HG03097 (cell line): ENCODE data around the gene NT5C1A.

Experiments used
- ATAC-seq: cut with Tn5 transposase; IDR thresholded peaks from one replicate; pipeline ENCODE4 v1.9.1; 2021; ENCODE audit not compliant: unreplicated experiment, low FRiP score

The NT5C1A gene

DNA sequence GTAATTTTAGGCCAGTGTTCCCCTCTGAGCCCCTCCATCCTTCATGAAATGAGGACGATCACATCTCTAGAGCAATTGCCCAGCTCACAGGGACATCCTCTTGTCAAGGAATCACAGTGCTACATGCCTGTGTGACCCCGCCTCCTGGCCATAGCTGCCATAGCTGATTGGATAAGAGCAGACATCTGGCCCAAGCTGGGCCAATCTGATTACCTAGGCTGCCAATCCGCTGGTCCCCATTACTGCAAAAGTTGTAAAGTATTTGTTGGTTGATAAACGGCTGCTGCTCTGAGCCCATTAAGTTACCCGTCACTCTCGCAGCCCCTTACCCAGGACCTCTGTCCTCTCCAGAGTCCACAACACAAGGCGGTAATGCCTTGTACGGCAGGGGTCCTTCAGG lies 8.3 kb downstream of the NT5C1A start:
- ATAC-seq, result no peak

DNA sequence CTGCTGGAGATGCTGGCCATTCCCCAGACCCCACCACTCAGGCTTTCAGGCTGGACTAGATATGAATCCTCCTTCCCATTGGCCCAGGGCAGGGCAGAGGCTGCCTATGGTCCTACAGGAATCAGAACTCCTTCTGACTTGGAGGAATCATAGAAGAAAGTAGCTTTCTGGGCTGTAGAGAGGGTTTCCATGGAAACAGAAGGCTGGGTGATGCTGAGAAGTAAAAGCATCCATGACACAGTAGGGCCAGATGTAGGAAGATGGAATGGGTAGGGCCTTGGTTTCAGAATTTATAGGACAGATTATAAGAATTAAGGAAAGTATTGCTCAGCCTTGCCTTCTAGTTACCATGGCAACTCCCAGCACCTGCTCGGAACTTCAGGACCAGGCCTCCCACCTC lies 9.0 kb downstream of the NT5C1A start:
- no peak for ATAC-seq

DNA sequence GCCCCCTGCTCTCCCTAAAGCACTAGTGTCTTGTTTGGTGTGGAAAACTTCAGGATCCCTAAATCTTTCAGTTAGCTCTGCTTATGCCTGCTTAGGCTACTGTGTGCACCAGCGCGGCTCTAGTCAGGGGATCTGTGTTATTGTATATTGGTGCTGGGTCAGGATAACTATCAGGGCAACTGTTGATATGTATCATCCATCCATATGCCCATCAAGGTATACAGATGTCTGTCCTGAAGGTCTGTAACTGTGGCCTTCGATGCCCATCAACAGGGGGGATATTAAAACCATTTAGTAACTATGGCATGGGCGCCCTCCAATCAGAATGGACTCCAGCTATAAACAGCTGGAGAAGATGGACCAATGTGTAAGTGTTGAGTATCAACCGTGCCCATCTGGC lies 12.4 kb downstream of the NT5C1A start:
- ATAC-seq, result no peak

DNA sequence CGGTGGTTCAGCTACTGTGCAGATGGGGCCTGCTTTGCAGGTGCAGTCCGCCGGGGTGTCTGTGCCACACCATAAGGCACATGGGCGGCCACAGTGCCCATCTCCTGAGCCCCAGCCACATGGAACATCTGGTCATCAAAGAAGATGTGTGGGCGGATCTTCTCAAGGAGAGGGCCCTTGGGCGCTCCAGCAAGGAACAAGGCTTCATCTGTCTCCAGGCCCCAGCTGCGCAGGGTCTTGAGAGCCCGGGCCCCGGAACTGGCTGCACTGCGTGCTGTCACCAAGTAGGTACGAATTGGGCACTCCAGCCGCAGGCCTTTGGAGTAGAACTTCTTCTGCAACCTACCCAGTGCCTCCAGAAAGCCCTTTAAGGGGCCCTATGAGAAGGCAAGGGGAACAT lies 12.8 kb downstream of the NT5C1A start:
- no peak for ATAC-seq

DNA sequence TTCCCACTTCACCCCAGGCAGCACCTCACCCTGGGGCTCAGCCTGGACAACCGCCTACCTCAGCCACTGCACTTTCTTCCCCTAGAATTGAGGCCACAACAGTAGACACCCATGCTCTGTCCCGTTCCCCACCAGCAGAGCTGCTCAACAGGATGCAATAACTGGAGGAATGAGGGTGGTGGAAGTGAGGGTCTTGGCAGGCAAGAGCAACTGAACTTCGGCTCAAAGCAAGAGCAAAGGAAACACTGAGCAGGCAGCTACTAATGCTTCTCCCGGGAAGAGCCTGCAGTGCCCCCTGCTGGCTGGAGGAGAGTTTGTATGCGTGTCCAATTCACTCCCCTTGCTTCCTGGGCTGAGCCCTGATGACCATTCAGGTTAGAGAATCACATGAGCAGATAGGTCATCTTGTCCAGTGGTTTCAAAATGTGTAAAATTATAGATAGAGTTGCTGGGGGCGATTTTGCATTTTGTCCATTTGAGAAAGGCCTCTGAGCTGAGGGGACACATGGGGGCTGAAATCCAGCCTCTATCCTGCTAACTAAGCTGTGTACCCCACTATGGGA lies 13.9 kb downstream of the NT5C1A start:
- no peak for ATAC-seq

DNA sequence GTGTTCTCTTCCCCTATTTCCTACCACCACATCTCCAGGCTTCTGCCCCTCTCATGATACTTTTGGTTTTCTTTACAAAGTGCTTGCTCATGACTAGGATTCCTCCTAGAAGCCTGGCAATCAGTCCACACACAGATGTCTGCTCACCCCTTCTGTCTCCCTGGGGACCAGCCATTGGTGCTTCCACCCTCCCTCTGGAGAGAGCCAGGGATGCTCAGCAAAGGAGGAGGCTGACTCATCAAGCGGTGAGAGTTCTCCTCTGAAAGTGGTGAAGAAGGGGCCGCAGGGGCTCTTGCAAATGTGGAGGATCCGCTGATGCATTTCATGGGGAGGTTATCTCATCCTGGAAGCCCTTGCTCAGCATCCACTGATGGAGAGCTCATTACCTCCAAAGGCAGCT lies 14.5 kb downstream of the NT5C1A start:
- ATAC-seq, result no peak

DNA sequence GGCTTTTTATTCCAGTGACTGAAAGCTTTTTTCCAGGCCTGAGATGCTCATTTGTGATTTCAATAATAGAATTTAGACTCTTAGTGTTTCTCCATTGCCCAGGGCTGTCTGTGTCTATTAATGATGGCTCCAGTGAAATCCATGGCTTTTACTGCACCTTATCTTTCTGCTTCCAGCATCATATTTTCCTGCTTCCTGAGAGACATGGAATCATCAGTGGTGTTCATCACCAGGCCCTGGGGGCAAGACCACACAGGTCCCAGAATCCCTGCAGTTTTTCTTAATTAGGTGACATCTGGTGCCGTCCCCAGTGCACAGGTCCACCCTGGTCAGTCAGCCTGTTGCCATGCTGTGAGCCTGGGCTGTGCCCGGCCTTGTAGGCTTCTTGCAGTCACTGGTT lies 15.5 kb downstream of the NT5C1A start:
- ATAC-seq, result no peak

DNA sequence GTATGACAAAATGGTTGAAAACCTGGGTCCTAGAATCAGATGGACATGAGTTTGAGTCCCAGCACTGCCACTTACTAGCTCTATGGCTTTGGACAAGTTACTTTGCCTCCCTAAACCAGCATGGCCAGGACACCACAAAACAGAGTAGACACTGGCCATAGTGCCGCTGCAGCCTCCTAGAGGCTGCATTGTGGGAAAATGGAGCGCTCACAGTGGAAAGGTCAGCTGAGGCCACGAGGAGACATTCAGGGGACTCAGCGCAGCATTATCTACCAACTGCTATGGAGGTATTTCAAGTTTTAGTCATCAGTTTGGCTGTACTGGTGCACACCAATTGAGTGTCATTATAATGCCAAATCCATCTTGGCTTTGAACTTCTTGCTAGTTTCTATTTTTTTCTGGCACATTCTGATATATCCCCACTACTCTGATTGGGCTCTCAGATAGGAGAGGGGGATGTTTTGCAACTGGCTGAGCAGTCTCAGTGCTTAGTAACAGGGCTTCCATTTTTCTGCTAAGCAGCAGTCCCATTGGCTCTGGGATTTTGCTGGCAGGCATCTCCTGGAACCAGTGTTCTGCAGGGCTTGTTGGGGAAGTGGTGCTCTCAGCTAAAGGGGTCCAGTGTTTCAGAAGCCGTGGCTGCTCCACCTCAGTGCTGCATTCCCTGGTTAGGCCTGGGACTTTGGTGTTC lies 16.2 kb downstream of the NT5C1A start:
- no peak for ATAC-seq

DNA sequence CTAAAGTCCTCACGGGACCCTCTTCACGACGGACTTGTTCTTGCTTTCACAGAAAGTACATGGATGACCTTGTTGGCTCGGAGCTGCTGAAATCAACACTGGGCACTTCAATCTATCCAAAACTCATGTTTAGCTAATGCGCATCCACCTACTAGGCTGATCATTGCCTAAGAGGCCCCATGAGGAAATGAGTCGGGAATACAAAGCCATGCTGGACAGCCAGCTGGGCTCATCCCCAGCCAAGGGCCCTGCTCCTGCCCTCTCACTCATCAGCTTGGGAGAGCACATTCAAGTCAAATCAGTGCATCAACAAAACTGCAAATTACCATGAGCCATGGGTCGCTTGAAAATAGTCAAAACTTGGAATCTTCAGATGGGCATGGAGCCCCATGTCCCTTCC lies 17.6 kb downstream of the NT5C1A start:
- ATAC-seq, result no peak

DNA sequence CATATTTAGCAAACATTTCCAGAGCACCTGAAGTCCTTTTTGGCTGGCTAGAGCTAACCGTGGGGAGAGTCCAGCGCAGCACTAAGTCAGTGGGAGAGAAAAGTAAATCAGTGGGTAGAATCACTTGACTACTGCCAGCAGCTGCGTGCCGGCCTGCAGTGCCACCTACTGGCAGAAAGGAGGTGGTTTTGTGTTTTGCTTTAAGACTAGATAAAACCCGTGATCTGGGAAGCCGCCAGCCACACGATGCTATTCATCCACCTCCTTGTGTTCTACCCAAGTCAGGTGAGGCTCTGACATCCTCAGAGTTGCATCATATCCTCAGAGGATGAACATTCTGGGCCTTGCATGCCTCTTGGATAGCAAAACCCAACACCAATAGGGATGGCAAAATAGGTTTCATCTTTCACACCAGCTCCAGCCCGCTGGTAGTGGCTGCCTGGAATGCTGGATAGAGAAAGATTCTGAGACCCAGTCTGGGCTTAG lies 18.3 kb downstream of the NT5C1A start:
- ATAC-seq, result no peak

DNA sequence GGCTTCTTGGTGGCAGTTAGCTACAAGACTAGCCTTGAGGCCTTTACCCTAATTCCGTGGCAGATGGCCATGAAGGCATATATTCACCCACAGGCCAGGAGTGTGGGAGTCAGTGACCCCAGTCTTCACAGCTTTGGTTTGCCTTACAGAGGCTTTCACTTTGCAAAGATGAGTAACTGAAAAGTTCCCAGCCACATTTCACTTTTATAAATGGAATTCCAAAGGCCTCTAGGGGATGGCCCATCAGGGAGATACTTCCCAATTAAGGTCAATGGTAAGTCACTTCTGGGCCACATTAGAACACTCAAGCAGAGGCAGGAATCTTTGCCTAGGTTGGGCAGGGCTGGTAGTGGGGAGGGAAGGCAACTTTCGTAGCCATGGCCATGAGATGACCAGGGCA lies 19.4 kb downstream of the NT5C1A start:
- no peak for ATAC-seq

DNA sequence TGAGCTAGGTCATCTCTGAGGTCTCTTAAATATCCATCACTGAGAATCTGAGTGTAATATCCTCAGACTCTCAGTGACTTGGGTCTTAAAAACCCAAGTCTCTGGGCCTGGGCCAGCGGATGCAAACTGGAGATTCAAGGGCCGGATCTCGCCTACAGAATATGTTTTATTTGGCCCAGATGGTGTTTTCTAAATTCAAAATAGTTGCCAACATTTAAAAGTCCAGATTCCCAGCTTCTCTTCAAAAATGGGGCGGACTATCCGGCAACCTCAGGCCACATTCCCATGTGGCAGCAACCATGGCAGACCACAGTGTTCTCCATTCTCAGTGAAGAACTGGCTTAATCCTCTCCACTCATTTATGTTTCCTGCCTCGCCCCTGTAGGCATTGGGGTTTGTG lies 19.8 kb downstream of the NT5C1A start:
- no peak for ATAC-seq

DNA sequence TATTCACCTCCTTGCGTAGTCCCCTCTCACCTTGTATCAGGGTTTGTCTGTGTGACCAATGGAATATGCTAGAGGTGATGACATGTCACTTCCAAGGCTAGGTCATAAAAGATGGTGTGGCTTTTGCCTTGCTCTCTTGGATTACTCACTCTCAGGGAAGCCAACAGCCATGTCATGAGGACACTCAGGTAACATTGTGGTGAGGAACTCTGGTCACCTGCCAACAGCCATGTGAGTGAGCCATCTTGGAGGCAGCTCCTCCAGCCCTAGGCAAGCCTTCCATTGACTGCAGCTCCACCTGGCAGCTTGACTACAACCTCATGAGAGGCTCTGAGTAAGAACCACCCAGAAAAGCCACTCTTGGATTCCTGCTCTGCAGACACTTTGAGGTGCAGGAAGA lies 21.5 kb downstream of the NT5C1A start:
- ATAC-seq, result no peak

DNA sequence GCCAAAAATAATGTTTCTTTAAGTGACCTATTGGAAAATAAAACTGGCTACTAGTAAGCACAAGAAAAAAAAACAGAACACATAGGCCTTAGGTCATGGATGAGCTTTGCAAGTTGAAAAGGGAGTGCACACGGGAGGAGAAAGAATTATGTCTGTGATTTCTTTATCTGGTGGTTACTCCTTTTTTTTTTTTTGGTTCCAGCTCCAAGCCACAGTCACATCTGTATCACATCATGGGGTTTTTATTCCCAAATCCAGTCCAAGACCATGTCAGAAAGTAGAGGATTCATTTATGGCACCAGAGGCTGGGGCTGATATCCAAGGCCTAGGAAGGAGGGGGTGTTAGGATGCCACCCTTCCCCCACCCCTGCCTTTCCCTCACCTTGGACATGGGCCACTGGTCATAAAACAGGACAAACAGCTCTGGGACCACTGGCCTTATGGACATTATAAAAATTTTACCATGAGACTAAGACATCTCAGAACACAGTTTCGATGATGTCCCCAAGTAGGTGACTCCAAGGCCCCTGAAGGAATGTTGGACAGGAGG lies 22.2 kb downstream of the NT5C1A start:
- ATAC-seq, result no peak

DNA sequence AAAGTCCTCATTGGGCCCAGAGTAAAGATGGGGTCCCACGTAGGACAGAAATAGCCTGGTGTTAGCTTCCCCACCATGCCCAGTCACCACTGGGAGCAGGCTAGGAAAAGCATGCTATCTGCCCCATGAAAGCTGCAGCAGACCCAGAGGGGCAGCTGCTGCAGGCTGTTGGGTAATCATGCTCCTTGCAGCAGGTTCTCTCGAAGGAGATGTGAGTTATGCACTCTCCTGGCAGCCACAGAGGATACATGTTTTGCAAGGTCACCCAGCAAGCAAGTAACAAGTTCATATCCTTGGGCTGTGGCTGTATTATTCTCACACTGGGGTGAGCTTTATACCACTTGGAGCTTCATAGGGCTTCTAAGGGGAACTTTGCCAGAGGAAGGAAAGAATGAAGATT lies 23.4 kb downstream of the NT5C1A start:
- no peak for ATAC-seq

DNA sequence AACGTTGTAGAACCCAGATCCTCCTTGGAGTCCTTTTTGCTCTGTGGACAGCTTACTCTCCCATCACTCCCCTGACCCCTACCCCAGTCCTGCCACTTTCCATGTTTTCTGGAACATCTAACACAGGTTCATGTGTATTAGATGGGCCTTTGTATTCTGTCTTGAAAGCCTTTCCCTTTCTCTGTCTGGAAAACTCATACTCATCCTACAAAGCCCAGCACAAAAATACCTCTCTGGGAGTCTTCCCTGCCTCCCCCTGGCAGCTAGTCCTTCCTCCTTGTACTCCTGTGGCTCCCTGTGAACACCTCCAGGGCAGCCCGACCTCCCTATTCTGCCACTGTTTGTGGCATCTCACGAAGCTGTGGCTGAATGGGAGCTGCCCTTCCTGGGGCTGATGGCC lies 24.7 kb downstream of the NT5C1A start:
- ATAC-seq, result no peak

DNA sequence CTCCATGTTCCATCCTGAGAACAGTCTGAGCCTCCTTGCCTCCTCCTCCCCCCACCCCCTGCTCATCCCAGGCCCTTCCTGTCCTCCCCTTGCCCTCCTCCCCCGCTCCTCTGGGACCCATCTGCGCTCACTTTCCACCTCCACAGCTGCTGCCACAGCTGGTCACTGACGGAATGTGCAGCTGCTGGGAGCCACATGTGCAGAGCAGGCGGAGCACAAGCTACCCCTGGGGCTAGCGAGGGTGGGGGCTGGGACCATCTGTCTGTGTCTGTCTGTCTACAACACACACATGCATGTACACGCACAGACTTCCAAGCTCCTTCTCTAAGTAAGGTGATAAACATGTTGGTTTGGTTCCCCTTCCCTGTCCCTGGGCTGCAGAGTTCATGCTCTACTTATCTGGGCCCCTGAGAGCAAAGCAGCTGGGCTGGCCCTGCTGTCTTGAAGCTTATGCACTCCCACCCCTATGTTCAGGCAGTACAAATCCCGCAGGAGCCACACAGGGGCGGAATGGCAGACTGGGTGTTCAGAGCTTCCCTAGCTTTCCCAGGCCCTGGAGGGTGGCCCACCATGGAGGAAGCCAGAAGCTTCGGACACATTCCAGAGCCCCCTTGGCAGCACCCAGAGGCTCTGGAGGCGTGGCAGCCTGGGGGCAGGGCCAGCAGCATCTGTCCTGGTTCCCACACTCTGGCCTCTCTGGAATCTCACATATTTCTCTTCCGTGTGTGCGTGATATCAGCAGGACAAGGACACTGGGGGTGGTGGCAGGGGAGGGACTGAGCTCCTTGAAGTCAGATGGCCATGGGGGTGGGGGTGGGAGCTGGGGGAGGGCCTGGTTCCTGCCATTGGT lies 25.4 kb downstream of the NT5C1A start:
- ATAC-seq, result no peak

DNA sequence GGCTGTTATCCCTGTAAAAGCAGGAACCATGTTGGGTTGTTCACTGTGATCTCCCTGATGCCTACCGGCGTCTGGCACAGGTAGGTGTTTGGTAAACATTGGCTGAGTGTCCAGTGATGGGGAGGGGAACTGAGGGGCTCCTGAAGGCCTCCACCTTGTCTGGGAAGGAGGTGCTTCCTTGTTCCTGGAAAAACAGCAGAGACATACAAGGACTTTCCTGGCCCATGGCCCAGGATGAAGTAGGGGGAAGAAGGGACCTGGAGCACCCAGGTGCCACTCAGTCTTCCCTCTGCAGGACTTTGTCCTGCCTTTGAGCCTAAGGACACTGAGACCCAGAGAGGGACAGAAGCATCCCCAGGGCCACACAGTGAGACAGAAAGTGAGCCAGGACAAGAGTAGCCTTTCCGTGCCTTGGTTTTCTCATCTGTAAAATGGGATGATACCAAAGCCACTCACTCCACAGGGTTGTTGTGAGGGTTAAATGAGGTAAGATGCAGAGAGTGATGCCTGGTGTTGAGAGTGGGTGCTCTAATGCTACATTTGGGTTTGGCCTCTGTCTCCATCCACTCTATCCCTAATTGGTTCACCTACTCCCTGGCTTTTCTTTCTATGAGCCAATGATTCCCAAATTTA lies 26.4 kb downstream of the NT5C1A start:
- no peak for ATAC-seq

DNA sequence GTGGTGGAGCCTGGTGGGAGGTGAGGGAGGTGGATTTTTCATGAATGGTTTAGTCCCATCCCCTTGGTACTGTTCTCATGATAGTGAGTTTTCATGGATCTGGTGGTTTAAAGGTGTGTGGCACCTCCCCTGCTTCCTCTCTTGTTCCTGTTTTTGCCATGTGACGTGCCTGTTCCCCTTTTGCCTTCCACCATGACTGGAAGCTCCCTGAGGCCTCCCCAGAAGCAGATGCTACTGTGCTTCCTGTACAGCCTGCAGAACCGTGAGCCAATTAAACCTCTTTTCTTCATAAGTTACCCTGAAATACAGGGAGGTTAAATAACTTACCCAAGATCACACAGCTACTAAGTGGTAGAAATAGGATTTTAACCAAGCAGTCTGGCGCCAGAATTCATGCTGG lies 28.2 kb downstream of the NT5C1A start:
- ATAC-seq, result no peak

DNA sequence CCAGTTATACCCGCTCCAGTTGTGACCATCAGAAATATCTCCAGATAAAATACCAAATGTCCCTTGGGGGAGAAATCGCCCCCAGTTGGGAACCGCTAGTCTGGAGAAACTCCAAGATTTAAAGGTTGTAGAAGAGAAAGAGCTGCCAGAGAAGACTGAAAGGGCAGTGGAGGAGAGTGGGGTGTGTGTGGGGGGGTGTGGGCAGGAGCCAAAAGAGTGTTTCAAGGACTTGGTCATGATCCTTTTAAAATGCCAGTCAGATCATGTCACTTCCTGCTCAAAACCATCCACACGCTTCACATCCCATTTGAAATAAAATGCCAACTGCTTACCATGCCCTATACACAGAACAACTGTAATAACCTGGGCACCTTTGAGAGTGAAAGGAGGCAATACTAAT lies 29.1 kb downstream of the NT5C1A start:
- no peak for ATAC-seq

DNA sequence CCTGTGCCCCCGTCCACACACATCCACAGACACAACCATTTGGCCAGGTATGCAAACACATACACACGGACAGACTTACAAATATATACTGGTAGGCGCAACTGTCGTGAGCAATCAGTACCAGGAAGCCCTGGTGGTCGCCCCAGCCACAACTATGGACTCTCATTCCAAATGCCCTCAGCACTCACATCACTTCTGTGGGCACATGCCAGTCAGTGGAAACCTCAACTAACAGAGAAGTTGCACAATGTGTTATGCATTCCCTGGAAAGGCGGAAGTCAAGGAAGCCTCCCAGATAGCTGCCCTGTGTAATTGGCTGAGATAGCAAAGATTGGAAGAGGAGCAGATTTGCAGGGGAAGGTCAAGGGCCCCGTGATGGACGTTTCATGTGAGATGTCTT lies 31.0 kb downstream of the NT5C1A start:
- no peak for ATAC-seq
